GM18867 (cell line): Measurements from ENCODE around the gene ACSL1.
A peak's percentile ranks its signal among the peaks of the same experiment; 100 is the strongest.

Experiments
- ATAC-seq: cut with Tn5 transposase; IDR thresholded peaks from one replicate; pipeline ENCODE4 v1.9.1; 2021; ENCODE audit warnings: mild to moderate bottlenecking, moderate library complexity; ENCODE audit not compliant: unreplicated experiment

Gene ACSL1

GRCh38 chr4:184814686-184815045 is 11.1 kb downstream of the ACSL1 start:
- ATAC-seq: no peak

GRCh38 chr4:184812651-184813181 is 13.1 kb downstream of the ACSL1 start:
- no peak for ATAC-seq

GRCh38 chr4:184812199-184812542 is 13.6 kb downstream of the ACSL1 start:
- ATAC-seq: no peak

GRCh38 chr4:184811526-184812198 is 14.1 kb downstream of the ACSL1 start:
- no peak for ATAC-seq

GRCh38 chr4:184810720-184811119 is 15.0 kb downstream of the ACSL1 start:
- ATAC-seq: no peak

GRCh38 chr4:184808713-184809050 is 17.1 kb downstream of the ACSL1 start:
- ATAC-seq: no peak

GRCh38 chr4:184807797-184808712 is 17.7 kb downstream of the ACSL1 start:
- no peak for ATAC-seq

- ATAC-seq: no peak
These were observed 18.5 kb downstream of the ACSL1 start for GRCh38 chr4:184807256-184807655.

GRCh38 chr4:184806711-184807110 is 19.1 kb downstream of the ACSL1 start:
- no peak for ATAC-seq

- no peak for ATAC-seq
These were observed 19.6 kb downstream of the ACSL1 start for GRCh38 chr4:184806229-184806550.

GRCh38 chr4:184805462-184806228 is 20.1 kb downstream of the ACSL1 start:
- peak; percentile 77 for ATAC-seq

GRCh38 chr4:184804621-184805020 is 21.1 kb downstream of the ACSL1 start:
- no peak for ATAC-seq

GRCh38 chr4:184803874-184804273 is 21.9 kb downstream of the ACSL1 start:
- no peak for ATAC-seq

- no peak for ATAC-seq
These were observed 22.6 kb downstream of the ACSL1 start for GRCh38 chr4:184803133-184803532.

GRCh38 chr4:184802697-184803015 is 23.1 kb downstream of the ACSL1 start:
- ATAC-seq: no peak

- no peak for ATAC-seq
These were observed 23.7 kb downstream of the ACSL1 start for GRCh38 chr4:184801781-184802696.

- ATAC-seq: no peak
These were observed 27.3 kb downstream of the ACSL1 start for GRCh38 chr4:184798504-184798903.

- ATAC-seq: no peak
These were observed 28.9 kb downstream of the ACSL1 start for GRCh38 chr4:184796906-184797305.

GRCh38 chr4:184795214-184795844 is 30.4 kb downstream of the ACSL1 start:
- ATAC-seq: no peak

GRCh38 chr4:184794470-184794869 is 31.3 kb downstream of the ACSL1 start:
- no peak for ATAC-seq
